Omental fat pad (tissue), 4 donors: ENCODE results near the gene NPNT. TPM values are rescaled to one million over a fixed set of nuclear protein-coding genes. Genes with fewer than 3 reads are reported as not detected.

ENCODE experiments used
- ATAC-seq: fragments of 150-250 bp; one replicate; pipeline ENCODE4 v1.9.1; 2016; ENCODE audit warnings: mild to moderate bottlenecking, moderate library complexity; ENCODE audit not compliant: low FRiP score
- DNase-seq: peaks from one replicate; pipeline ENCODE4 v3.0.0-alpha.2; 2019; ENCODE audit warnings: low spot score
- total RNA-seq, 4 donors: library from RNA; depleted of rRNA; stranded (reverse); fragments of >200 nt; gene quantifications; one replicate each; pipeline ENCODE4 v1.1.0, GENCODE V29; 2016
- TF ChIP-seq, protein P1 (sequence below), 3 donors: fragments of 450-650 bp; IDR thresholded peaks; one replicate each; pipeline ENCODE4 v1.5.1; 2016 to 2017; ENCODE audit warnings: antibody characterized with exemption in 3 of 3, mild to moderate bottlenecking in 3 of 3, moderate library complexity in 2 of 3

Gene NPNT
- total RNA-seq, 4 donors from 2014 or later, result 7.4 to 40.6 (median 23.2) TPM

DNA sequence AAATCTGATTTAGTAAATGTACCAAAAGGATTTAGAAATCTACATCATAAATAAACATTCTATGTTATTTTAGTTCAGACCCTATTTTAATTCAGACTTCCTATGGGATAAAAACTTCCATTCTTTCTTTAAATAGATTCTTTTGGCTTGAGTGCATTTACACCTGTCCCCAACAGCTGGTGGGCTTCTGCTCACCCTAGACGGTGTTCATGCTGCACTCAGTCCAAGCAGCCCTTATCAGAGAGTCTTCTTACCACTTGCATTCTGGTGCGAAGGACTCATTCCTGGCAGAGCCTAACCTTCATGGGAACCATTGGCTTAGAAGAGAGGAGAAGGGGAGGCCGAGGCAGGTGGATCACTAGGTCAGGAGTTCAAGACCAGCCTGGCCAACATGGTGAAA lies 57.3 kb downstream of the NPNT start:
- TF ChIP-seq, protein P1, sequence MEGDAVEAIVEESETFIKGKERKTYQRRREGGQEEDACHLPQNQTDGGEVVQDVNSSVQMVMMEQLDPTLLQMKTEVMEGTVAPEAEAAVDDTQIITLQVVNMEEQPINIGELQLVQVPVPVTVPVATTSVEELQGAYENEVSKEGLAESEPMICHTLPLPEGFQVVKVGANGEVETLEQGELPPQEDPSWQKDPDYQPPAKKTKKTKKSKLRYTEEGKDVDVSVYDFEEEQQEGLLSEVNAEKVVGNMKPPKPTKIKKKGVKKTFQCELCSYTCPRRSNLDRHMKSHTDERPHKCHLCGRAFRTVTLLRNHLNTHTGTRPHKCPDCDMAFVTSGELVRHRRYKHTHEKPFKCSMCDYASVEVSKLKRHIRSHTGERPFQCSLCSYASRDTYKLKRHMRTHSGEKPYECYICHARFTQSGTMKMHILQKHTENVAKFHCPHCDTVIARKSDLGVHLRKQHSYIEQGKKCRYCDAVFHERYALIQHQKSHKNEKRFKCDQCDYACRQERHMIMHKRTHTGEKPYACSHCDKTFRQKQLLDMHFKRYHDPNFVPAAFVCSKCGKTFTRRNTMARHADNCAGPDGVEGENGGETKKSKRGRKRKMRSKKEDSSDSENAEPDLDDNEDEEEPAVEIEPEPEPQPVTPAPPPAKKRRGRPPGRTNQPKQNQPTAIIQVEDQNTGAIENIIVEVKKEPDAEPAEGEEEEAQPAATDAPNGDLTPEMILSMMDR (IDR thresholded peaks at IDR 0.05), result no peak
- ATAC-seq (no peak), DNase-seq (no peak)

DNA sequence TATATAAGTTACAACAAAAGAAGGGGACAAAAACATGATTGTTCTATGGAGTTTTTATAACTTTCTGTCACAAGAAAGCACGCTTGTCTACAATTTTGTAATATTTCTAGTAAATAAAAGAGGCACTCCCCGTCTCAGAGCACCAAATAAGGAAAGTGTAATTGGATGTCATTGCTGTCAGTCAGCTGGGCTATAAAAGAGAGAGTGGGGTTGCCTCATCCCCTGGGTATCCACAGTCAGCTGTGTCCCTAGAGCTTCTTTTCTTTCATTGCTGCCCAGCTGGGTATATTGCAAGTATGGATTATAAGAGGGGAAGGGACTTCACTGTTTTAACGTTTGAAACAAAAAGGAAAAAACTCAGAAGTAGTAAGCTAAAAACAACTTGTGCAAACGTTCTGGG lies 61.3 kb downstream of the NPNT start:
- ATAC-seq (no peak), DNase-seq (no peak)
- TF ChIP-seq, protein P1 (IDR thresholded peaks at IDR 0.05), result no peak

DNA sequence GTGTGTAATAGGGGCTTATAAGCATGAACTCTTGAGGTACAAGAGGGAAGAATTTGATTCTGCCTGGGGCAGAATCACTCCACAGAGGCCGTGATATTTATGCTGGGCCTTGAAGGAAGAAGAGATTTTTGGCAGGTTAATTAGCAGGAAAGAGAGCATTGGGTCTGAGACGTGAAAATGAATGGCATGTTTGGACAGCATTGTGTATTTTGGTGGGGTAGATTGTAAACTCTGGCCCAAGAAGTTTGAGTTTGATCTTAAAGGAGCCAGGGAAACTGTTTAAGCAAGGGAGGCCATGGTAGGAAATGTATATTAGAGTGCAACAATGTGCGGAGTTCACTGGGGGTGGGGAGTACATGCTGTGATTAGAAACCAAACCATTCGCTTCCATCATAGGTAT lies 62.4 kb downstream of the NPNT start:
- ATAC-seq, result no peak
- no peak for DNase-seq
- TF ChIP-seq, protein P1 (IDR thresholded peaks at IDR 0.05), result no peak

DNA sequence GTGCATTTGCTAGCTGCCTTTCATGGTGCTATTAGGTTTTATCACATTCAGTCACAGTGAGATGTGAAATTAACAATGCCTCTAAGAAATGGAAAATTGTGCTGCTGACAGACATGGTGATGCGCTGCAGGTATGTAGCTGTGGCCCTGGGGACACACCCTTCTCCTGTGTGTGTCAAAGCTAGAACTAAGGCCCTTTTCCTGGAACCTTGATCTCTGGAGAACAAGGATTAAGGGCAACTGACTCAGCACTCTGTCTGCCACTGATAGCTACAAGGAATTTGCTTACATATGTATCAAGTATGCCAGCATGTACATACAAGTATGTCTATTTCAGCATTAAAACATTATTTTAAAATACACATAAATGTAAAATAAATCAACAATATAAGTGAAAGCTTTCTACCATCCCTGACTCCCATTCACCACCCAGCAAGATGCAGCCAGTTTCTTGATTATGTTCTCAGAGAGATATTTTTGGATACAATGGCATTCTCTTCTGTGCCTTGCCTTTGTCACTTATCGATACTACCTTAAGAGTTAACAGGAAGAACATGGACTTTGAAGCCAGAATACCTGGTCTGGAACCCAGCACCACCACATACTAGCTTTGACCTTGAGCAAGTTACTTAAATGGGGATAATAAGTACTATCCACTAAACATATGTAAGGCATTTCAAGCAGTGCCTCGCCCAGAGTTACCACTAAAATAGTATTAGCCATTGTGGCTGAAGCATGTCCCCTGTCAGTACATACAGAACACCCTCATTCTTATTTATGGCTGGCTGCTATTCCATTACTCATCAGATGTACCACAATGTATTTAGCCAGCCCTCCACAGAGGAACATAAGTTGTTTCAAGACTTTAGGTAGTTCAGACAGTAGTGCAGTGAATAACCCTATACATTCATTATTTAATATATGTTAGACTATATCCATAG lies 68.5 kb downstream of the NPNT start:
- DNase-seq (no peak), ATAC-seq (no peak)
- TF ChIP-seq, protein P1 (IDR thresholded peaks at IDR 0.05), result no peak

DNA sequence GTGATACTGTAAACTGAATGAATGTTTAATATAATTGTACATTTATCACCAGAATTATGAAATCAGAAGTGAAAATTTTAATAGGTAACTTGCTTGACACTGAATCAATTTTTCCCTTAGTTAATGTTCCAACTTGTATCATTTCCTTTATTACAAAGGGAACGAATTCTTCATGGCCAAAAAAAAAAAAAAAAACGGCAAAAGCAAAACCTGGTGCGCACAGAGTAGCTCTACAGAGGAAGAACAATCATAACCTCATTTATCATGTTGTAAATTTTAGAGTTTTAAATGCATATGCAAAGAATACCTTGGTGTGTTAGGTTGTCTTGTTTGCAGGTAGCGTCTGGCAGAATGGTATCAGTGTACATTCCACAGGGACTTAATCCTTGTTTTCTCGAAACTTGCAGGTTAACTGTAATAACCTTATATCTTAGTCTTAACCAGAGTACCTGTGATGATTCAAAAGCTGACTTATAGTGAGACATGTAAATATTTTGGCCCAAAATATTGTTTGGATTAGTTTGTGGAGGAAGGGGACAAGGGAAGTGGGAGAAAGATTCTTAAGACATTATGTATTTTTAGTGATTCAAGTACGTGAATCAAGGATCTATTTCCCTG lies 70.0 kb downstream of the NPNT start:
- ATAC-seq (no peak), DNase-seq (no peak)
- TF ChIP-seq, protein P1 (IDR thresholded peaks at IDR 0.05), result no peak

DNA sequence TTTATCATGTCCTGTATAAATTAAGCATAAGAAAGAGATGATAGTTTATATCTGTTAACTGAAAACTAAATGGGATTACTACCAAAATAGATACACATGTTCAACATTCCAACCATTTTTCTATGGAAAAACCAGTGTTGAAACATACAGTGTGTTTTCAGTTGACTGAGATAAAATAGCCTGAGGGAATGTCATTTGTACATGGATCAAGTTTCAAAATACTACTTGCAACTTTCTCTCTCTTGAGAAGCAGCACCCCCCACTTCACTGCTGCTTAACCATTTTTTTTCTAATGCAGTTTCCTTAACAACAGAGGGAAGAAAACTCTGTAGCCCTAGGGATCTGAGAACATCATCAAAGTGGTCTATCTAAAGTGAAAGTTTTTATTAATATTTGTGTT lies 70.8 kb downstream of the NPNT start:
- DNase-seq (no peak), ATAC-seq (no peak)
- TF ChIP-seq, protein P1 (IDR thresholded peaks at IDR 0.05), result no peak
